NCI-H524 (cell line): Measurements from ENCODE around the gene DEGS1.
"Not testable (repeated sequence)": the region's sequence is repeated elsewhere in the genome, so short reads cannot be mapped to it uniquely, and the experiment has no call there.

ENCODE experiments used
- DNase-seq, 2 experiments: peaks; one replicate each; lab custom pipeline; 2025; lab: John Stamatoyannopoulos, UW

Gene DEGS1

GRCh38 chr1:224180783-224181452, 2.1 kb upstream of the DEGS1 start:
- no peak for DNase-seq

- DNase-seq, result no peak
Measured at GRCh38 chr1:224181453-224181810, 1.6 kb upstream of the DEGS1 start.

GRCh38 chr1:224182057-224182865, 779 bp upstream of the DEGS1 start:
- DNase-seq, result no peak

- DNase-seq, result peak; percentile 63 to 68
Measured at GRCh38 chr1:224183591-224184312, 712 bp downstream of the DEGS1 start.

- no peak for DNase-seq
Measured at GRCh38 chr1:224185208-224185607, 2.2 kb downstream of the DEGS1 start.

GRCh38 chr1:224188286-224188685, 5.2 kb downstream of the DEGS1 start:
- no peak for DNase-seq

- DNase-seq, result no peak
Measured at GRCh38 chr1:224189561-224189960, 6.5 kb downstream of the DEGS1 start.

GRCh38 chr1:224192082-224192788, 9.2 kb downstream of the DEGS1 start:
- no peak for DNase-seq

- DNase-seq, result no peak
Measured at GRCh38 chr1:224193319-224193966, 10.4 kb downstream of the DEGS1 start.

- DNase-seq, result no peak
Measured at GRCh38 chr1:224196813-224197600, 14.0 kb downstream of the DEGS1 start.

GRCh38 chr1:224198572-224198971, 15.5 kb downstream of the DEGS1 start:
- DNase-seq, result peak in 1 of 2 experiments; percentile 15

GRCh38 chr1:224199679-224200078, 16.6 kb downstream of the DEGS1 start:
- no peak for DNase-seq

GRCh38 chr1:224201383-224201782, 18.3 kb downstream of the DEGS1 start:
- DNase-seq, result no peak

GRCh38 chr1:224201853-224202252, 18.8 kb downstream of the DEGS1 start:
- no peak for DNase-seq

GRCh38 chr1:224203243-224204016, 20.4 kb downstream of the DEGS1 start:
- no peak for DNase-seq

GRCh38 chr1:224205438-224205840, 22.4 kb downstream of the DEGS1 start:
- peak in 1 of 2 experiments; percentile 6 for DNase-seq

GRCh38 chr1:224205931-224206538, 23.0 kb downstream of the DEGS1 start:
- DNase-seq, result not testable (repeated sequence)

- peak; percentile 12 to 77 for DNase-seq
Measured at GRCh38 chr1:224211206-224211962, 28.3 kb downstream of the DEGS1 start.

GRCh38 chr1:224212618-224213061, 29.6 kb downstream of the DEGS1 start:
- DNase-seq, result peak in 1 of 2 experiments; percentile 2
